ENCODE measurements around the gene ZDHHC14.
"Not testable (repeated sequence)": the region's sequence is repeated elsewhere in the genome, so short reads cannot be mapped to it uniquely, and the experiment has no call there.

ZDHHC14 gene

DNA sequence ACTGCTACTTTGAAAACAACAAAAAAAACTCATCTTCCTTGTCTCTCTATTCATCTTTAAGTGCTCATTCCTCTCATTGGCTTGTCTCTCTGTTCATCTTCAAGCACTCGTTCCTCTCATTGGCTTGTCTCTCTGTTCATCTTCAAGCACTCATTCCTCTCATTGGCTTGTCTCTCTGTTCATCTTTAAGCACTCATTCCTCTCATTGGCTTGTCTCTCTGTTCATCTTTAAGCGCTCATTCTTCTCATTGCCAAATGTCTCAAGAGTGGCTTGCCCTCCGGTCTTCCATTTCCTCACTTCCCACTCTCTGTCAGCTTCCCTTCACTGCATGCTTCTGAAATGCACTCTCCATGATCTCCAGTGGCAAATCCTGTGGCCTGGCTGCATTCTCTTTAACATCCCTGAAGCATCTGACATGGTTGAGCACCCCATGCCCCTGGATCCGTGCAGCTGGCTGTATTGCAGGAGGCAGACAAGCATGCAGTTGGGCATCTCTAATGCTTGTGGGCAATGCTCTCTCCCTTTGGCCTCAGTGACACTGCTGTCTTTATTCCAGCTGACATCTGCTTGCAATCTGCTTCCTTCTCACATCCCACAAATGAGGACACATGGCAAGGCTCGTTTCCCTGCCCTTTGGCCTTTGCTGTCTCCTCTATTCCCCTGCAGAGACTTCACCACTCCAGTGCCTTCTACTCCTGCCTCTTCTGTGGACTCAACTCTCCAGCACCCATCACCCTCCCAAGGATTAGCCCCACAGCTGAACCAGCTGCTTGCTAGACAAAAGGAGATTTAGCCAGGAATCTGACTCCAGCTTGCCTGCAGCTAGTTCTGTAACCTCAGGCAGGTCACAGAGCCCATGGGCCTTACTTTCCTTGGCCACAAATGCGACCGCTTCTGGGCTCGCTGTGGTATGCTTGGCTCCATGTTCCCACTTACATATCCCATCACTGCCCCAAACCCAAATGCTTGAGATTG is 298.9 kb downstream of the ZDHHC14 start:
- DNase-seq: no peak

DNA sequence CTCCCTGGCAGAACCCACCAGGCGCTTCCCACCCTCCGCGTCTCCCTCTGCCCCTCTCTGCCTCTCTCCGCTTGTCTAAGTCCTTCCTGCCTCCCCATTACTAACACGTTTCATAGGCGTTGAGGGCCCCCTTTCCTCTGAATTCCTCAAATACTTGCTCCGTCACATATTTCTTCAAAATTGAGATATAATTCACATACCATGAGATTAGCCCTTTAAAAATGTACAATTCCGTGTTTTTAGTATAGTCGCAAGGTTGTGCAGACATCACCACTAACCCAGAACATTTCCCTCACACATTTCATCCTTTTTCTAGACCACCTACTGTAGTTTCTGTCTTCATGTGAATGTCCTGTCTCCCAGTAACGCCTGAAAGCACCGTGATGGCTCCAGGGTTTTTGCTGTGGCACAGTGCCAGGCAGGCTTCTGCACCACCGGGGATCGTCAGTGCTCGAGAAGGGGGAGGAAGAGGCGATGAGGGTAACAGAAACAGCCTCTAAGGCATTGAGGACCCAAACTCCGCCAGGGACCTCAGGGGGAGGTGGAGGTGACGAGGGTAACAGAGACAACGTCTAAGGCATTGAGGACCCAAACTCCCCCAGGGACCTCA is 300.2 kb downstream of the ZDHHC14 start:
- DNase-seq: no peak

DNA sequence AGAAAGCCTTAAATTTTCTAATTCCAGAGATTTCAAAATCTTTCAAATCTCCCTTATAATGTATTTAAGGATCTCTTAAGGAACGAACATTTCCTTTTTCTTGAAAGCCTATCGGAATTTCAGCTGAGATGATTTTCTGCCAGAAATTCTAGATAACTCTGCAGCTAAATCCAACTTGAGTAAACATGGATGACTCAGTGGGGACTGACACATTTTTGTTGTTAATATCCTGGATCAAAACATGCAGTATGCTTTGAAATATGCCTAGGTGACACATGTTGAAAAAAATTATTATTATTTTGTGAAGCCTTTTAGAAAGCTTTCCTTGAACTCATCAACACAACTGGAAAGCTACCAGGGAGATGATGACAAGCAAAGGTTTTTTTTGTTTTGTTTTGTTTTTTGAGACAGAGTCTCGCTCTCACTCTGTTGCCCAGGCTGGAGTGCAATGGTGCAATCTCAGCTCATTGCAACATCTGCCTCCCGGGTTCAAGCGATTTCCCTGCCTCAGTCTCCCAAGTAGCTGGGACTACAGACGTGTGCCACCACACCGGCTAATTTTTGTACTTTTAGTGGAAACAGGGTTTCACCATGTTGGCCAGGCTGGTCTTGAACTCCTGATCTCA is 302.0 kb downstream of the ZDHHC14 start:
- DNase-seq: no peak

DNA sequence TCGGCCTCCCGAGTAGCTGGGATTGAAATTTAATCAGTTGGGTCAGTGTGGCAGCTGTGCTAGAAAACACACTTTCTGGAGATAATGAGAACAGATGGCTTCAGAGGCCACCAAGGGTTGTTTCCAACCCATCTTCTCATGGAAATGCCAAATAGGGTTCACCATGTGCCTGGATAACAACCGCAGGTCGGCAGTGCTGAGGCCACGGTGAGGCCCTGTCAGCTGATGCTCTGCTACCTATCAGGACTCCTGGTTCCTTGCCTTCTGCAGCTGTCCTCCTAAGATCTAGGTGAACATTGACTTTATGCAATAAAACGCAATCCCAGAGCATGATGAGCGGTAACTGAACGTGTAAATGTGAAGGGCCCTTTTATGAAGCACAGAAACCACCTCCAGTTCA is 302.7 kb downstream of the ZDHHC14 start:
- no peak for DNase-seq

DNA sequence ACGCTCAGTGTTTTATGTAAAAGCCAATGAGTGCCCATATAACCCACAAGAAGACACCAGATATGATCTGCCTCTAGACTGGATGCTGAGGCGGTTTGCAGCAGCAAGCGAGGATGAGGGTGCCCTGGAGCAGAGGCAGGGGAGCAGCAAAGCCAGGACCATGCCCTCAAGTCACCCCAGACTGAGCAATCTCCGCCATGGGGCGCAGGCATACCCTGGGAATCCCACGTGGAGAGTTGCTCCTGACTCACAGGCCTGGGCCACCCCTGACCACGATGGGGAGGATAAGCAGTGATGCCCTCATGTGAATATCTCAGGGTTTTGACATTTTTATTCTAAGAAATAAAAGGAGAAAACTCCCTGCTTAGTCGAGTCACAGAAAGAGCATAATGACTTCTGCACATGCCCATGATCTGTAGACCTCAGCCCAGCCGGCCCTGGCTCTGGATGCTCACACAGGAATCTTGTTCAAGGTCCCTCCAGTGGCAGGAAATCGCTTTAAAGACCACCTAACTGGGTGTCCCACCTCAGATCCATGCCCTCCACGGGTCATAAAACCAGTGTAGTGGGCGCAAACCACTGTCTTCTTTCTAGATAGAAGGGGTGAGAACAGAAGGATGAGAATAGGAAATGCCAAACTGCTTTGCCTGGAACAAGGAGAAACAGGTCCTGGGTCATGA is 303.8 kb downstream of the ZDHHC14 start:
- DNase-seq: no peak

DNA sequence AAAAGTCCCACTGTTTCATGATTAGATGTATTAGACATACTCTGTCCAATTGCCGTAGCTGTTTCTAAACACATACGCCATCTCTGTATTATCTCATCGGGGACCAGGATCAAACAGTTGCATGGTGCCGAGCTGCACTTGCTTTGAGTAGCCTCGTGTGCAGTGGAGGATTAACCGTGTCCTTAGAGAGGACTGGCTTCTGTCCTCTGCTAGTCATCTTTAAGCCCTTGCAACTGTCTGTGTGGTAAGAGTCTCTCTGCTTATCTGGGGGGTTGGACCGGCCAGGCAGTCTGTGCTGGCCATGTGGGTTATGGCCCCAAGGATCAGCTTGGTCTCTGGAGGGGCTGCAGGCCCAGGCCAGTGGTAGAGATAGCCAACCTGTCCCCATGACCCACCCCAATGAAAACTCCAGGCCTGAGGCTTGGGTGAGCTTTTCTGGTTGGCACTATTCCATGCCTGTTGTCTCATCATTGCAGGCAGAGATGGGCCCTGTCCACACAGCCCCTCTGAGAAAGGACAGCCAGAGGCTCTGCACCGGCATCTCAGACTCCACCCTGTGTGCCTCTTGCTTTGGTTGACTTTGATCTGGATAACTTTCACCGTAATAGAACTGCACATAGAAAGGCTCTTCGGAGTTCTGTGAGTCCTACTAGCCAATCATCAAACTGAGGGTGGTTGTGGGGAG is 304.7 kb downstream of the ZDHHC14 start:
- no peak for DNase-seq

DNA sequence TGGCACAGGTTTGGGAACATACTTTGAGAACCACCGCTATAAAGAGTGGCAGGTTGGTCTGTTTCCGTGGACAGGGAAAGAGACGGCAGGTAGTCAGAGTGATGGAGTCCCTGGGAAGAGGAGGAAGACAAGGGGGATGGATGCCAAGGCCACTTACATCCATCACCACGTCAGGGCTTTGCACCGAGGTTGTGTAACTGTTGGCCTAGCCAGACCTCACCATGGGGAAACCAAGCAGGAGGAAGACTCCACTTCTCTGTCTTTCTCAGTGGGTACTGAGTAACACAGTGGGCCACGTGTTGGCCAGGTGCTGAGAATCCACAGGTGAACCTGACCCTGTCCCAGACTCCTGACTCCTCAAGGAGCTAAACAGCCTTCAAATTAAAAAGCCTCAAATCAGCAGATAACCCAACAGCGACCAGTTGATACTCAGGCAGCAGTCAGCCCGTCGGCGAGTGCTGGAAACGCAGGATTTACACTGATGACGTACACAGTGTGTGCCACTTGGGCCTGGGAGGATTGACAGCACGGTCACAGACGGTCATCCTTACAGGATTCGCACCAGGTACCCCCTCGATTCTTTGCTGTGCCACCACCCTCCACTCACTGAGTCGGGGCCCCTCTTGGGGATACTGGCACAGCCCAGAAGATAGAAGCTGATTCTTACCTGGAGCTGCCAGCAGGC is 307.4 kb downstream of the ZDHHC14 start:
- DNase-seq: no peak

DNA sequence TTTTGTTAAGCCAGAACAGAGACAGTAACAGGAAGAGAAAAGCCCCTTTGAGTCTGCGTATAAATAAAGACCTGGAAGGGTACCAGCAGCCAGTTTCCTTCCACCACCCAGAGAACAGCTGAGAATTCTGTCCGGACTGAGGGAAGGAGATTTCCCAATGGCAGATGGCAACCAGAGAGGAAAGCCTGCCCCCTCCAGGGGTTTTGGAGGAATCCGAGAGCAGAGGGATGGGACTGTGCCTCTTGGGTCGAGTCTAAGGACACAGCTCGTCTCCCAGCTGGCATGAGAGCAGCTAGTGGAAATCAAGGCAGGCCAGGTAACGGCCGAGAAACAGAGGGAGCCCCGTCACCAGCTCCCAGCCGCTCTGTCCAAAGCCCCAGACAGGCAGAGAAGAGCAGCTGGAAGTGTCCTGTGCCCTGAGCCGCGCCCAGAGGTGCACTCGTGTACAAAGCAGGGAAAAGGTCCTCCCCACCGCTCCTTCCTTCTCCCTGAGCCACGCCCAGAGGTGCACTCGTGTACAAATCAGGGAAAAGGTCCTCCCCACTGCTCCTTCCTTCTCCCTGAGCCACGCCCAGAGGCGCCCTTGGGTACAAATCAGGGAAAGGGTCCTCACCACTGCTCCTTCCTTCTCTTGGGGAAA is 308.1 kb downstream of the ZDHHC14 start:
- no peak for DNase-seq

DNA sequence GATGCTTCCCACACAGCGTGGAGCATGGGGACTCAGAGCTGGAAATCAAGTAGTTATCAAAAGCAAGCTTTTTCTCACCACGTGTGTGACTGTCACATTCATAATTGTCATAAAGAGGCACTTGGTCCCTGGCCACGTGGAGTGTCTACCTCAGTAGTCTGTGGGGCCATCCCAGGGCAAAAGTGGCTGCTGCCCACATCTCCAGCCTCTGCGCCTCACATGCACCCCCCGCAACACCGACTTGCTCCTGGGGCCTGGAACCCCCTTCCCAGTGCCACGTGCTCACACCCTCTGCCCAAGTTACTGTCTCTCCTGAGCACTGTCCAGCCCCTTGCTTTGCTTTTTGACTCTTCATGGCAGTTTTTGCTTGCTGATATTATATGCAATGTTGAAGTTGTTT is 308.9 kb downstream of the ZDHHC14 start:
- DNase-seq: no peak

DNA sequence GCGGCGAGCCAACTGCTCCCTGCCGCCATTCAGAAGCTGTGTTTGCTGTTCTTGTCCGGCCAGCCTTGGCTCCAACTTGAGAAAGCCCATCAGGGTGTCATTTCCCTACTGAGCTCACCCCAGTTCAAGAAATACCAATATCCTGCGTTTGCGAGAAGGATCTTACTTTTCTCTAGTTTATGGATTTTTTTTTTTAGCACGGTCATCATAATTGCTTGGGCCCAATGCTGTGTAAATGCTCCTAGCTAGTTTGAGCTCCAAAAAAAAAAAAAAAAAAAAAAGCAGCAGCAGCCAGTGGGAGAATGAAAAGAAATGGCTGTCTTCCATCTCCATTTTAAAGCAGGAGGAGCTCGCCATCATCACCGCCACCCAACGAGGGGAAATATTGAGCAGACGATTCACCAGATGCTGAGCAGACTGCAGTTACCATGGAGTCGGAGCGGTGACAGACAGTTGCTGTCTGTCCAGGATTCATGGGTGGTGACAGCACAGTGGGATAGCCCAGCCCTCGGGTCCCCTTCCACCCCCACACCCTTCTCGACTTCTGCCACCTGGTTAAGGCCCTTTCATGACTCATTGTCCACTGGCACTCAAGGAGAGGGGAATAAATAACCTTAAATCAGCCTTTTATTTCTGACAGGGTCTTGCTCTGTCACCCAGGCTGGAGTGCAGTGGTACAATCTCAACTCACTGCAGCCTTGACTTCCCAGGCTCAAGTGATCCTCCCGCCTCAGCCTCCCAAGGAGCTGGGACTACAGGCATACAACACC is 309.6 kb downstream of the ZDHHC14 start:
- DNase-seq: no peak

DNA sequence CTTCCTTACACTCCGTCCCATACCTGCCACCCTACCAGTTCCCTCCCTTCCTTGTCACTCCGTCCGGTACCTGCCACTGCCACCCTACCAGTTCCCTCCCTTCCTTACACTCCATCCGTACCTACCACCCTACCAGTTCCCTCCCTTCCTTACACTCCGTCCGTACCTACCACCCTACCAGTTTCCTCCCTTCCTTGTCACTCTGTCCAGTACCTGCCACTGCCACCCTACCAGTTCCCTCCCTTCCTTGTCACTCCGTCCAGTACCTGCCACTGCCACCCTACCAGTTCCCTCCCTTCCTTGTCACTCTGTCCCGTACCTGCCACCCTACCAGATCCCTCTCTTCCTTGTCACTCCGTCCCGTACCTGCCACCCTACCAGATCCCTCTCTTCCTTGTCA is 310.6 kb downstream of the ZDHHC14 start:
- DNase-seq: not testable (repeated sequence)

DNA sequence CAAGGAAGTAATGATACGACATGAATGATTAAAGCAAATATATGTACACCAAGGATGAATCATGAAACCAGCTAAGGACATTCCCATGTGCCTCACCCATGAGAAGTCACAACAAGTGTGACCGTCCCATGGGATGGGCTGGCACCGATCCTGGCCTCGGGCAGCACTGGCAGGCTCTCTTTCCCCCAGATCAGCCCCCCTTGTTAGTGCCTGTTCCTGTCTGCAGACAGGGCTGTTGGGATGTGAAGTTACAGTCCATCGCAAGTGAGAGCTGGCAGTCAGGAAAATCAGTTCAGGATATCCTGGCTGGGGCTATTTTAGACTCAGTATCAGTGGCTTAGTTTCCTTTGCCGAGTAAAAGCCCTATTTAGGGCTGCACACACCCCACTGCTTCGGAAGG is 312.9 kb downstream of the ZDHHC14 start:
- DNase-seq: no peak

DNA sequence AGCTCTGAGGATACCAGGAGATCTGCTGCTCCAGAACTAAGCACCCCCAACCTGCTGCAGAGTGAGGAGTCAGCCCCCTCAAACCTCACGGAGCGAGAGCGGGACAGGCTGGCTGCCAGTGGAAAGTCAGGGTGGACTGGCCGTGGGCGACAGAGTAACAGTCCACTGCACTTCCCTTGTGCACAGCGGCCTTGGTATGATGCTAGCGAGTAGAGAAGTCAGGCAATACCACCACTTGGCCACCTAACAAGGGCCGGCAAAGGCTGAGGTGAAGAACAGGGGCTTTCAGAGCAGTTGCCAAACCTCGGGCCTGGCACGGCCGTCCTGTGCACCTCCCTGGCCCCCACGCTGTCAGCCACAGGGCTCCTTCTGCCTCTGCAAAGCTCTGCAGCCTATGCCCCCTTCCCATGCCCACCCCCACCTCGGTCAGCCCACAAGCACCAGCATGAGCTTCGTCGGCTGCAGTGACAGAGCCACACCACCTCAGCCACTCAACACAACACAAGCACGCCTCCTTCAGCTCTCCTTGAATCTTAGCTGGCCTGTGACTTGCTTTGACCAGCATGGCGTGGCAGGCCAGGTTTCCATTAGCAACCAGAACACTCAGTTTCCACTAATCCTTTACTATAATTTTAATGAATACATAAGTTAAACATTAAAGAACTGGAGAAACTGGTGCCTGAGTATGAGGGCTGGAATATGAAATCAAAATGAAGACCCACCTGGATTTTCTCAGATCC is 314.5 kb downstream of the ZDHHC14 start:
- no peak for DNase-seq

DNA sequence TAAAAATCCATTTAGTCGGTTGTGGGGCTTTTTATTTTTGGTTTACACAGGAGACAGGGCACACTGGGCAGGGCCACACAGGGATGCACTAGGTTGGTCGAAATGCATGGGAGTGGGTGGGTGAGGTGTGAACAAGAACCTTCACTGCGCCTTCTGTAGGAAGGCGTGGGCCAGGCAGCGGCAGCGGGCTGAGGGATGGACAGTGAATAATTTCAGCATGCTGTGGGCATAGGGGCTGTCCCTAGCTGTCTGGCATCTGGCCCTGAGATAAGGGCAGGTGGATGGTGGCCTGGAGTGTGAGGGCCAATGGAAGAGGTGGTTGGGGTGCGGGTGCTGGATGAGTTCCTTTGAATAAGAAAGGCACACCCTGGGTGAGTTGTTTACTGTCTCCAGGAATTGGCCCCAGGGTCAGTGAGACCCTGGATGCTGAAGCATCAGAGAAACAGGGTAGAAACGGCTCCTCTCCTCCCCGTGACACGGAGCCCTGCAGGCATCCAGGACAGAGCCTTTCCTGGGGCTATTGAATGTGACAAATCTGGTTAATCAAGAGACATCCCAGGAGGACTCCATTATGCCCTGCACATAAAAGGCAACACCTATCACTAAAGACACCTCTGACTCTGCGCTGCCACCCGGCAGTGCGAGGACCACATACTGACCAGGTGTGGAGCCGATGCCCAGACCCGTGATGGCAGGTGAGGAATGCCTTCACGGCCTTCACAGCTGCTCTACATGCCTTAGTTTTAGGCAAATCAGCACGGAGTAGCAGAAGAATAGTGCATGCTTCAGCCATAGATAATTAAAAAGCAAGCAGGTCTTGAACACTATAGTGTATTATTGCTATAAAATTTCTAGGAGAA is 319.0 kb downstream of the ZDHHC14 start:
- DNase-seq: no peak

DNA sequence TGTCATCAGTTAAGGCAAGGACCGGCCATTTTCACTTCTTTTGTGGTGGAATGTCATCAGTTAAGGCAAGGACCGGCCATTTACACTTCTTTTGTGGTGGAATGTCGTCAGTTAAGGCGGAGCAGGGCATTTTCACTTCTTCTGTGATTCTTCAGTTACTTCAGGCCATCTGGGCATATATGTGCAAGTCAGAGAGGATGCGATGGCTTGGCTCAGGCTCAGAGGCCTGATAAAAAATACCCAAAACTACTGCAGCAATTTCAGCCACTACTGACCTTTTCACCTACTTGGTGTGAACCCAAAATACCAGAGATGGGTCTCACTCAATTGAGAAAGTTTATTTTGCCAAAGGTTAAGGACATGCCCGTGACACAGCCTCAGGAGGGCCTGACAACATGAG is 325.4 kb downstream of the ZDHHC14 start:
- DNase-seq: not testable (repeated sequence)

DNA sequence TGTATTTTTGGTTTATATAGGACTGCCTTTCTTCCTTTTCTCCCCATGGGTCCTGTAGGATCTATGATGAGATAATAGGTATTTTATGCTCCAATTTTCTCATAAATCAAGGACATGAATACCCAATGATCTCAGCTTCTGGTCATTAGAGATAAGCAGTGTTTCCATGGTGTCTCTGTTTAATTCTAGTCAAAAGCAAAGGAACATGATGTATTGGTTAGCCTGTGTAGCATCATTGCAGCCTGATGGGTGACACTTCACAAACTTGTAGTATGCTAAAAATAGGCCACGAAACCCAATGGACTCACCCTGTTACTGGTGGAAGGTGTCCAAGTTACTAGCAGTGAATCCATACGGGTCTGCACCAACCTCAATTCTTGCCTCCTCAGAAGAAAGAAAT is 325.9 kb downstream of the ZDHHC14 start:
- no peak for DNase-seq

DNA sequence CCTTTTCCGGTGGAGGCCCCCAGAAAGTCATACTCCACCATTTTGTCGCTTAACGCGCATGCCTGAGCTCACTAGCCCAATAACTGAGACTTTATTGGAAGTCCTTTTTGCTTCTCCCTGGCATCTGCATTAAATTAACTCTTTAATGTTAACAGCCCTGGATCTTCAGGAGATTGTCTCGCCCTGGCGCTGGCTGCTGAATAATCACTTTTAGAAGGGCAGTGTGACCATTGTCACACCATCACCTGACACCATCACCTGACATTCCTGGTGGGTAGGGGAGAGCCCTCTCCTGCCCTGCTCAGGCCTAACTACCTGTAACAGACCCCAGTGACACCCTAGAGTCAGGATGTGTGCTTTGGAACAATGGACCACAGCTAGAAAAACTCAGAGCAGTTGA is 326.6 kb downstream of the ZDHHC14 start:
- no peak for DNase-seq

DNA sequence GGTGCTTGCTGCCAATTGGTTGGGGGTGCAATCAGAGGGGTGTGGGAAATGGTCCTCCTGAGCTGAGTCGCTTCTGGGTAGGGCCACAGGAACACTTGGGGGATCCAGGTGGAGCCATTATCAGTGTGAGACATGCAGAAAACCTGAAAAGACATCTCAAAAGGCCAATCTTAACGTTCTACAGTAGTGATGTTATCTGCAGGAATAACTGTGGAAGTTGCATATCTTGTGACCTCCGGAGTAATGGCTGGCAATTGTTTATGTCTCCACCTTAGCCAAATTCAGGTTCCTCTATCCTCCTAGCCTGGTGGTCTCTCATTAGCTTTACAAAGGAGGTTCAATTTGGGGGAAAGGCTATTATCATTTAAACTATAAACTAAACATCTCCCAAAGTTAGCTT is 327.2 kb downstream of the ZDHHC14 start:
- no peak for DNase-seq

DNA sequence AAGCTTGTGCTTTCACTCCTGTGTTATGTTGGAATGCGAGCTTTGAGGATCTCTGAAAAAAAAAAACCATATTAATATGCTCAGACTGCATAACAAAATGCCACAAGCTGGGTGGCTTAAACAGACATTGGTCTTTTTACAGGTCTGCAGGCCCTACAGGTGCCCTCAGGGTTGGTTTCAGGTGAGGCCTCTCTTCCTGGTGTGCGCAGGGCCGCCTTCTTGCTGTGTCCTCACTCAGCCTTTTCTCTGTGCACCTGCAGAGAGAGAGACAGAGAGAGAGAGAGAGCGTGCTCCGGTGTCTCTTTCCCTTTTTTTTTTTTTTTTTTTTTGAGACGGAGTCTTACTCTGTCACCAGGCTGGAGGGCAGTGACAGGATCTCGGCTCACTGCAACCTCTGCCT is 327.9 kb downstream of the ZDHHC14 start:
- no peak for DNase-seq

Data from activated naive CD4-positive, alpha-beta T cell treated with Interleukin-2 at 50 U/mL for 16 hours (primary cell).